ENCODE data around the gene TEX35. TPM values are rescaled to one million over a fixed set of nuclear protein-coding genes. Genes with fewer than 3 reads are reported as not detected.

TEX35 gene
- total RNA-seq, 6 experiments from 2014 or later, result 0.10 TPM; not detected in 5

GRCh38 chr1:178533121-178533946, 20.4 kb downstream of the TEX35 start:
- Mint-ChIP-seq H3K4me3 (no peak overlapping the region), H3K27me3 (ENCODE audit: insufficient read depth) (no peaks in the 10 kb centered on the region; the same call in none of the 2 replicates), H3K9me3 (no peaks in the 10 kb centered on the region), H3K27ac (no peak overlapping the region), H3K36me3 (ENCODE audit: low read depth) (no peaks in the 10 kb centered on the region), H3K4me1 (ENCODE audit: low read depth) (peaks cover 55% of the 10 kb centered on the region)
- DNase-seq, result no peak
- TF ChIP-seq, protein P1, sequence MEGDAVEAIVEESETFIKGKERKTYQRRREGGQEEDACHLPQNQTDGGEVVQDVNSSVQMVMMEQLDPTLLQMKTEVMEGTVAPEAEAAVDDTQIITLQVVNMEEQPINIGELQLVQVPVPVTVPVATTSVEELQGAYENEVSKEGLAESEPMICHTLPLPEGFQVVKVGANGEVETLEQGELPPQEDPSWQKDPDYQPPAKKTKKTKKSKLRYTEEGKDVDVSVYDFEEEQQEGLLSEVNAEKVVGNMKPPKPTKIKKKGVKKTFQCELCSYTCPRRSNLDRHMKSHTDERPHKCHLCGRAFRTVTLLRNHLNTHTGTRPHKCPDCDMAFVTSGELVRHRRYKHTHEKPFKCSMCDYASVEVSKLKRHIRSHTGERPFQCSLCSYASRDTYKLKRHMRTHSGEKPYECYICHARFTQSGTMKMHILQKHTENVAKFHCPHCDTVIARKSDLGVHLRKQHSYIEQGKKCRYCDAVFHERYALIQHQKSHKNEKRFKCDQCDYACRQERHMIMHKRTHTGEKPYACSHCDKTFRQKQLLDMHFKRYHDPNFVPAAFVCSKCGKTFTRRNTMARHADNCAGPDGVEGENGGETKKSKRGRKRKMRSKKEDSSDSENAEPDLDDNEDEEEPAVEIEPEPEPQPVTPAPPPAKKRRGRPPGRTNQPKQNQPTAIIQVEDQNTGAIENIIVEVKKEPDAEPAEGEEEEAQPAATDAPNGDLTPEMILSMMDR (IDR thresholded peaks at IDR 0.05), result no peak

DNA sequence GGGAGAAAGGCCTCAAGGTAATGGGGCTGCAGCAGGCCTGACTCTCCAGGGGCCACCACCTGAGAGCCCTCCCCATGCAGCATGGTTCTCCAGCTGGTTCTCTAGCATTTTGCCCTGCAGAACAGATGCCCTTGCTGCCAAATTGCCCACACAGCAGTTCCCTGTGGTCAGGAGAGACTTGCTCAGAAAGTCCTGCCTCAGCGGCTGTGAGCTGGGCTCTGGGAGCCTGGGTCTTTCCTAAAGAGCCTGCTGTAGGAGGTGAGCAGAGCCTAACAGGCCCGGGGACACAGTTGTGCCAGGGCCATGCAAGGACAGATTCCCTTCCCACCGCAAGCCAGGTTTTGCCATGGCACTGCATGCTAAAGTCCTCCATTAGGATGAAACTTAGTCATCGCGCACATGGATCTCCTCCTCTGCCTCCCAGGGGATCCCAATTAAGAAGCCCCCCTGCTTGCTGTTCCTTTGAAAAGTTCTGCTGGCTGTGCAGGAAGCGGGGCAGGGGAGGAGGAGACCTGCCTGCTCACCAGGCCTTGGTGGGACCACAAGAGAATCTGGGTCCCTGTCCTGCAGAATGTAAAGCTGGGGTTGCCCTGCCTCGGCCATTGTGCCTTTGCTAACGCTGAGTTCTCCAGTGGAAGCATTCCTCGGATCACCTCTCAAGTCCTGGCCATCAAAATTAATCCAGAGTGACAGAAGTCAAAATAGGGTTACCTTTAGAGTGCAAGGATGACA, 21.4 kb downstream of the TEX35 start:
- Mint-ChIP-seq H3K4me3 (no peak overlapping the region), H3K4me1 (ENCODE audit: low read depth) (peaks cover 63% of the 10 kb centered on the region), H3K27ac (no peak overlapping the region), H3K36me3 (ENCODE audit: low read depth) (no peaks in the 10 kb centered on the region), H3K9me3 (no peaks in the 10 kb centered on the region), H3K27me3 (ENCODE audit: insufficient read depth) (no peaks in the 10 kb centered on the region; the same call in none of the 2 replicates)
- no peak for DNase-seq
- TF ChIP-seq, protein P1 (IDR thresholded peaks at IDR 0.05), result no peak

- TF ChIP-seq, protein P1 (IDR thresholded peaks at IDR 0.05), result no peak
- no peaks in the 10 kb centered on the region for H3K9me3 Mint-ChIP-seq
- no peaks in the 10 kb centered on the region; the same call in 1 of the 2 replicates for H3K27me3 Mint-ChIP-seq (ENCODE audit: insufficient read depth)
- no peak for DNase-seq
- no peaks in the 10 kb centered on the region for H3K36me3 Mint-ChIP-seq (ENCODE audit: low read depth)
- H3K27ac Mint-ChIP-seq, result peak overlapping the region; percentile 96
- H3K4me3 Mint-ChIP-seq, result peak overlapping the region; percentile 38
- H3K4me1 Mint-ChIP-seq (ENCODE audit: low read depth), result peaks cover 66% of the 10 kb centered on the region
Measured at GRCh38 chr1:178536329-178536728, 23.4 kb downstream of the TEX35 start.

- peak overlapping the region; percentile 38 for H3K4me3 Mint-ChIP-seq
- H3K36me3 Mint-ChIP-seq (ENCODE audit: low read depth), result no peaks in the 10 kb centered on the region
- H3K27me3 Mint-ChIP-seq (ENCODE audit: insufficient read depth), result no peaks in the 10 kb centered on the region; the same call in 1 of the 2 replicates
- H3K4me1 Mint-ChIP-seq (ENCODE audit: low read depth), result peaks cover 72% of the 10 kb centered on the region
- H3K9me3 Mint-ChIP-seq, result no peaks in the 10 kb centered on the region
- TF ChIP-seq, protein P1 (IDR thresholded peaks at IDR 0.05), result no peak
- peak; percentile 98 for DNase-seq
- H3K27ac Mint-ChIP-seq, result peak overlapping the region; percentile 96
Measured at GRCh38 chr1:178536844-178537371, 24.0 kb downstream of the TEX35 start.

DNA sequence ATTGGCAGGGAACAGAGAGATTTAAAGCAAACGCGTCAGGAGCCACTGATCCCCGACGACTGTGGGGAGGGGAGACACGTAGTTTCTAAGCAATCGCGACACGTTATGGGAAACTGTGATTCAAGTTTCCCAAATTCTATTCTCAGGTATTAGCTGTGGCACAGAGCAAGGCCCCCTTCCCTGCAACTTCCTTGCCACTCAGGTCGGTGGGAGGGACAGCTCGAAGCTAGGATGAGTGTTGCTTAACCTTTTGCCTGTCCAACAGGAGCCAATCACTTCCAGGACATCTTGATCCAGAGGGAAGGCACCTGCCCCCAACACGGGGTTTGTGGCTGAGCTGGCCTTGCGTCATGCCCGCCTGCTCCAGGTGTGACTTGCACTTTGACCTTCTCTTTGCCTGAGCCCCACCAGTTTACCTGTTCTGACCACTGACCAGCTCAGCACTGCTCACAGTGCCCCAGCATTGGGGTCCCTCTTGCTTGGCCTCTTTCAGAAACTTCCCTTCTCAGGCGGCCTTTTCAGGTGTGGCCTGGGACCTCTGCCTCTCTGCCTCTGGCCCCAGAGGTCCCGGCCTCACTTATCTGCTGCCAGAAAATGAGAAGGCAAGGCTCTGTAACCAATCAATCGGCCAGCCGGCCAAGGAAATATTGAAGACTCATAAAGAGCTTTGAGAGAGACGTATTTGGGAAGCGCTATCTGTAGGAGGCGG, 24.6 kb downstream of the TEX35 start:
- Mint-ChIP-seq H3K27ac (peak overlapping the region; percentile 96), H3K36me3 (ENCODE audit: low read depth) (no peaks in the 10 kb centered on the region)

More for the DNA sequence above, 24.6 kb downstream of the TEX35 start:
- Mint-ChIP-seq H3K4me3 (peak overlapping the region; percentile 38), H3K9me3 (no peaks in the 10 kb centered on the region), H3K27me3 (ENCODE audit: insufficient read depth) (no peaks in the 10 kb centered on the region), H3K4me1 (ENCODE audit: low read depth) (peaks cover 70% of the 10 kb centered on the region)
- TF ChIP-seq, protein P1 (IDR thresholded peaks at IDR 0.05), result no peak
- DNase-seq, result no peak

Data from HFFc6 (cell line).